Motor neuron (in vitro differentiated cells): ENCODE results near the gene JAG2. TPM values are rescaled to one million over a fixed set of nuclear protein-coding genes. Genes with fewer than 3 reads are reported as not detected.

Experiments used
- ATAC-seq, 8 experiments: fragments of 200-7000 bp; cut with Tn5 transposase; replicated peaks in 6 of 8; 2 replicates each; pipeline ENCODE4 v1.8.0; 2021; ENCODE audit warnings: mild to moderate bottlenecking in 8 of 8, moderate library complexity in 8 of 8
- H3K27ac ChIP-seq, 2 donors: fragments of 250-450 bp; sonication (Bioruptor Pico); 2 replicates each; pipeline ENCODE4 v1.9.0; 2021; ENCODE audit warnings: antibody characterized with exemption in 2 of 2, mild to moderate bottlenecking in 2 of 2, moderate library complexity in 1 of 2
- H3K4me1 ChIP-seq, 2 donors: fragments of 250-450 bp; sonication (Bioruptor Pico); replicated peaks in 1 of 2; 2 replicates each; pipeline ENCODE4 v1.6.1; 2021; ENCODE audit warnings: antibody characterized with exemption in 2 of 2, mild to moderate bottlenecking in 2 of 2, moderate library complexity in 1 of 2
- H3K4me3 ChIP-seq, 5 donors: fragments of 250-450 bp; sonication (Bioruptor Pico); 2 replicates each; pipeline ENCODE4 v1.9.0; 2021; ENCODE audit warnings: antibody characterized with exemption in 5 of 5, mild to moderate bottlenecking in 5 of 5, moderate library complexity in 4 of 5
- WGBS, 10 experiments: fragments of 450-650 bp; shearing (Covaris generic); methylation state at CpG; one replicate each; pipeline ENCODE4 v1.0.0; 2022; 5-methylcytosine and 5-hydroxymethylcytosine counted together
- in situ Hi-C, 9 experiments: fragments of 400-800 bp; cut with MboI; loops; one replicate each; pipeline ENCODE4 v1.15.0; 2021; ENCODE audit warnings: low sequenced_read_pairs in 9 of 9, low pct_unique_long_range_greater_than_20kb in 2 of 9; ENCODE audit not compliant: unreplicated experiment in 9 of 9
- total RNA-seq, 8 experiments: library from RNA; unstranded; fragments of 300-600 nt; gene quantifications; 2 replicates each; pipeline versions ENCODE4 v1.2.3 to v1.2.4, GENCODE V29; 2022

JAG2 gene
- total RNA-seq, 8 experiments from 2014 or later = 2.9 to 11.4 (median 5.2) TPM

DNA sequence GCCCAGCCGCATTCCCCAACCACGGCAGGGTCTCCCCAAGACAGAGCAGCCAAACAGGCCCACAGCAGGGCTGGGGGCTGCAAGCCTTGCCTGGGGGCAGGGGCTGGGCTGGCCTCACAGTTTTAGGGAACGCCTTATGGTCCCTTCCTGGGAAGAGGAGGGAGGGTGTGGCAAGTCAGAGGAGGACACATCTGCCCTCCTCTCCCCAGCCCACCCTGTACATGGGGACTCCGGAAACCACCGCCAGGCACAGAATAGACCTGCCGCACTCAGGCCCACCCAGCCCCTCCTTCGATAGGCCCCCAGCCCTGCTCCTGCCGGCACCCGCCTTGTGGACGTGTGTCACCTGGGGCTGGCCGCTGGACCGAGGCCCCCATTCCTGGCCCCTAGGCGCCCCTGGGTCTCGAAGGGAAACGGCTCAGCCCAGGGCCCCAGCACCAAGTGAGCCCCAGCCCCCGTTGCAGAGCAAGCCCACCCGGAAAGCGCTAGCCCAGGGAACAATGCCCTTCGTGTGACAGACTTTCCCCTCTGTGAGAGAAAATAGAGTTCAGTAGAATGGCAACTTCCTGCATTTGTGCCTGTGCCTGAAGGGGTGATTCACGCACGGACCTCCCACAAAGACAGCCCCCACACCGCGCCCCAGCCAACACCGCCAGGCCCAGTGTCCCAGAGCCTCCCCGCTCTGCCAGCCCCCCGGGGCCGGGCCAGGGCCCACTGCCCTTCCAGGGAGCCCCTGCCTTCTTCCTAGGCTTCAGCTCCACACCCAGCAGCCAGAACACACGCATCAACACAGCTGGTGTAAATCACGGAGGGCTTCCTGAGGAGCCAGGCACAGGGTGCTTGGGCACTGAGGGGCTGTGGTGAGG, 24.5 kb upstream of the JAG2 start:
- Histone ChIP-seq H3K27ac (peak overlapping the region in 1 of 2 donors; percentile 69), H3K4me3 (no peak overlapping the region), H3K4me1 (peaks cover 29 to 63% of the 10 kb centered on the region in 2 donors)
- ATAC-seq = peak in 5 of 8 experiments; percentile 4 to 36 (median 29)
- in situ Hi-C loops = loop anchor here in 1 of 9 experiments (25.0 kb wide), 1 partner anchor 106 kb away; no protein-coding TSS in a partner anchor
- 31% methylated on average over 7 of the region's 29 CpGs; no CpG with 5 or more reads in 9 of the 10 experiments for WGBS, 10 experiments

DNA sequence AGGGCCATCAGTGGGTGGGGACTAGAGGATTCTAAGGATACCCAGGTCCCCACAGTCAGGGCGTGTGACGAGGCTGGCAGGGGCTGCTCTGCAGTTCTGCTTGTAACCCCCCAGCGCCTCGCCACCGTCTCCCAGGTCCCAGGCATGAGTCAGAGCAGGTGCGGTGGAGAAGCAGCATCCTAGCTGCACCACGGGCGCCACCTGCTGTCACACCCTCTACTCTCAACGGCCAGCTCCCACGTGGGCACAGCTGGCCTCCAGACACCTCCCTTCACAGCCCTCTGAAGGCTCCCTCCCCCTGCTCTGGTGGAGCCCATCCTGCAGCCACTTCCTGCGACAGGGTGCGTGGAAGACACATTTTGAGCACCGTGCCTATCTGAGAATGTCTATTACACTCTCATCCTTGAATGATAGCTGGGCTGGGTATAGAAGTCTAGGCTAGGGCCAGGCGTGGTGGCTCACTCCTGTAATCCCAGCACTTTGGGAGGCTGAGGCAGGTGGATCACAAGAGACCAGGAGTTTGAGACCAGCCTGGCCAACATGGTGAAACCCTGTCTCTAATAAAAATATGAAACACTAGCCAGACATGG, 19.5 kb upstream of the JAG2 start:
- in situ Hi-C loops = loop anchor here in 1 of 9 experiments (25.0 kb wide), 1 partner anchor 101 kb away; no protein-coding TSS in a partner anchor
- ATAC-seq = peak in 1 of 8 experiments; percentile 48
- Histone ChIP-seq H3K4me1 (peaks cover 4 to 15% of the 10 kb centered on the region in 2 donors), H3K27ac (no peak overlapping the region), H3K4me3 (no peak overlapping the region)
- 8 to 80% (median 60%) methylated on average over 1 to 10 of the region's 14 CpGs; no CpG with 5 or more reads in 3 of the 10 experiments for WGBS, 10 experiments

DNA sequence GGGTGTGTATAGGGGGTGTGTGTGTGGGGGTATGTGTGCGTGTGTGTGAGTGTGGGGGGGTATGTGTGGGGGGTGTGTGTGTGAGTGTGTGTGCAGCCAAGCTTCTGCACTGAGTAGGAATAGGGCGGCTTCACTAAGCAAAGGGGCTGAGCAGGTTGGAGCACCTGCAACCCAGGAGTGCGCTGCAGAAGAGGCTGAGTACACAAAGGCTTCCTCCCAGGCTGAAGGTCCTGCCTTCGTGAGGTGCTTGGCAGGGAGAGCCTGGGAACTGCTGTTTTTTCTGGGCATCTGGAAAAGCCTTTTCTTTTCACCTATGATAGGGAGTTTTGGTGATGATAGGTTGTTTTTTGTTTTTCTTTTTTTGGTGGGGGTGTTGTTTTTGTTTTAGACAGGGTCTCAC, 18.5 kb upstream of the JAG2 start:
- in situ Hi-C loops = loop anchor here in 1 of 9 experiments (25.0 kb wide), 1 partner anchor 100 kb away; no protein-coding TSS in a partner anchor
- Histone ChIP-seq H3K4me3 (no peak overlapping the region), H3K4me1 (peaks cover 0 to 11% of the 10 kb centered on the region in 2 donors), H3K27ac (no peak overlapping the region)
- ATAC-seq = no peak
- 56% methylated on average over 2 of the region's 4 CpGs; no CpG with 5 or more reads in 9 of the 10 experiments for WGBS, 10 experiments

DNA sequence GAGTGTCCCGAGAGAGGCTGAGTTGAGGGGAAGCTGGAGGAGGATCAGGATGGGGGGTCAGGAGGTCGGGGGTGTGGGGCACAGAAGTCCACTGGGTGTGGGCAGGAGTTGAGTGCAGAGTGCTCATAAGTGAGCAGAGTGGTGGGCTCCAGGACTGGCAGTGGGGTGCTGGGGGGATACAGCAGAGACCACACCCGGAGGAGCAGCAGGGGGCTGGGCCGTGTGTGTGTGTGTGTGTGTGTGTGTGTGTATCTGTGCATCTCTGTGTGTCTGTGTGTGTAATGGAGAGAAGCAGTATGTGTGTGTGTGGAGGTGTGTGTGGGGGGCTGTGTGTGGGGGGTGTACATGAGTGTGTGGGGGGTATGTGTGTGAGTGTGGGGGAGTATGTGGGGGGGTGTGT, 17.4 kb upstream of the JAG2 start:
- Histone ChIP-seq H3K4me3 (no peak overlapping the region), H3K27ac (no peak overlapping the region), H3K4me1 (peaks cover 0 to 12% of the 10 kb centered on the region in 2 donors)
- in situ Hi-C loops = loop anchor here in 1 of 9 experiments (25.0 kb wide), 1 partner anchor 99 kb away; no protein-coding TSS in a partner anchor
- WGBS, 10 experiments = no CpG with 5 or more reads among the region's 4 CpGs
- no peak for ATAC-seq

DNA sequence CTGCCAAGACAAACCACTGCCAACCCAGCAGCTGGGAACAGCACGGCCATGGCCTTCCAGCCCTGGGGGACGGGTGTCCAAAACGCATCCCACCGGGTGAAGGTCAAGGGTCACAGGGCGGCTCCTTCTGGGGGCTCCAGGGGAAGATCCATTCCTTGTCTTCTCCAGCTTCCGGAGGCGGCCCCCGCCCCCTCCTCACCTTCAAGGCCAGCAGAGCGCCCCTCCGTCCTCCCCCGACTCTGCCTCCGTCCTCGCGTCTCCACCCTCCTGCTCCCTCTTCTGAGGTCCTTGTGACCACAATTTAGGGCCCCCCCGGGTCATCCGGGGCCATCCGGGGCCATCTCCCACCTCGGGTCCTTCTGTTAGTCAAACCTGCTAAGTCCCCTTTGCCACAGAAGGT, 16.4 kb upstream of the JAG2 start:
- H3K4me3 ChIP-seq = no peak overlapping the region
- WGBS, 10 experiments = 0 to 80% methylated on average over 1 of the region's 18 CpGs; no CpG with 5 or more reads in 8 of the 10 experiments
- H3K4me1 ChIP-seq = peaks cover 5 to 11% of the 10 kb centered on the region in 2 donors
- no peak overlapping the region for H3K27ac ChIP-seq
- in situ Hi-C loops = loop anchor here in 1 of 9 experiments (25.0 kb wide), 1 partner anchor 98 kb away; no protein-coding TSS in a partner anchor
- ATAC-seq = no peak

DNA sequence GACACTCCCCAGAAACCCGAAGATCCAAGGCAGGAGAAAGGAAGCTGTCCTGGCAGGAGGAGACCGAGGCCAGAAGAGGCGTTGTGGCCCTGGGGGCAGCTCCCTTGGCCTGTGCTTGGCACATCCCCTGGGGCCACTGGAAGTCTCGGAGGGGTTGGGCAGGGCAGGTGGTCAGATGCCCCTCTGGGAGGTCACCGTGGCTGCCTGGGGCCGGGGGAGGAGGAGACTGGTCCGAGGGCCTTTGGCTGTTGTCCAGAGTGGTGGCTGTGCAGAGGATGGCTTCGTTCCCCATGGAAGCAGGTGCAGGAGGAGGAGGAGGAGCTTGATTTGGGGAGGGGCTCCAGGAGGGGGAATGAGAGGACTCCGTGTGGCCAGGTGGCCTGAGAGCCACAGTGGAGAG, 15.9 kb upstream of the JAG2 start:
- ATAC-seq = no peak
- 15 to 80% (median 51%) methylated on average over 1 to 3 of the region's 9 CpGs; no CpG with 5 or more reads in 7 of the 10 experiments for WGBS, 10 experiments
- H3K4me1 ChIP-seq = peaks cover 8 to 15% of the 10 kb centered on the region in 2 donors

DNA sequence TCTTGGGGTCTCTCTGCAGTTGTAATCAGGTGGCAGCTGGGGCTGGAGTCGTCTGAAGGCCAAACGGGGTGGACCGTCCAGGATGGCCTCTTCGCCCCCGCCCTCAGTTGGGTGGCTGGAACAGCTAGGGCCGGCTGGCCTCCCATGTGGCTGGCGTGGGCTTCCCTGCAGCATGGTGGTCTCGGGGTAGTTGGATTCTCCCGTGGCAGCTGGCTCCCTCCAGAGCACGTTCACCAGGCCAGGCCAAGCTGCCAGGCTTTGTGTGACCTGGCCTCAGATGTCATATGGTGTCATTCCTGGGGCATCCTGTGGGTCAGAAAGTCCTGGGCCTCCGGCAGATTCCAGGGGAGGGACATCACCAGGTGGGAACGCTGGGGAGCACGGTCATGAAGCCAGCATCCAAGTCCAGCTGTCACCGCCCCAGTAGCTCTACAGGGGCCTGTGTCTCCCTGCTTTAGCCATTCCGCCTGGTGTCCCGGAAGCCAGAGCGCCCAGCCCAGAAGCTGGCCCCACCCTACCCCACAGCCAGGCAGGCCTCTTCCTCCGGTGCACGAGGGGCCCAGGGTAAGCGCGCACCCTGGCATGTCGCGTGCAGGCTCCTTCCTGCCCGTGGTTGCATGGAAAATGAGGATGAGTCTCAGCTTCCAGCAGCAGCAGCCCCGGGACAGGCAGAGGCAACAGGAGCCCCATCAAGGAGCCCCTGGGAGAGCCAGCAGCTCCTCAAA, 13.9 kb upstream of the JAG2 start:
- H3K27ac ChIP-seq = no peak overlapping the region
- in situ Hi-C loops = loop anchor here in 1 of 9 experiments (25.0 kb wide), 1 partner anchor 95 kb away; no protein-coding TSS in a partner anchor
- H3K4me3 ChIP-seq = no peak overlapping the region
- H3K4me1 ChIP-seq = peaks cover 9 to 27% of the 10 kb centered on the region in 2 donors
- 13 to 89% (median 73%) methylated on average over 3 to 10 of the region's 25 CpGs; no CpG with 5 or more reads in 5 of the 10 experiments for WGBS, 10 experiments
- ATAC-seq = peak in 4 of 8 experiments; percentile 5 to 28 (median 10)

More for the DNA sequence above, 15.9 kb upstream of the JAG2 start:
- in situ Hi-C loops = loop anchor here in 1 of 9 experiments (25.0 kb wide), 1 partner anchor 97 kb away; no protein-coding TSS in a partner anchor
- Histone ChIP-seq H3K27ac (no peak overlapping the region), H3K4me3 (no peak overlapping the region)

DNA sequence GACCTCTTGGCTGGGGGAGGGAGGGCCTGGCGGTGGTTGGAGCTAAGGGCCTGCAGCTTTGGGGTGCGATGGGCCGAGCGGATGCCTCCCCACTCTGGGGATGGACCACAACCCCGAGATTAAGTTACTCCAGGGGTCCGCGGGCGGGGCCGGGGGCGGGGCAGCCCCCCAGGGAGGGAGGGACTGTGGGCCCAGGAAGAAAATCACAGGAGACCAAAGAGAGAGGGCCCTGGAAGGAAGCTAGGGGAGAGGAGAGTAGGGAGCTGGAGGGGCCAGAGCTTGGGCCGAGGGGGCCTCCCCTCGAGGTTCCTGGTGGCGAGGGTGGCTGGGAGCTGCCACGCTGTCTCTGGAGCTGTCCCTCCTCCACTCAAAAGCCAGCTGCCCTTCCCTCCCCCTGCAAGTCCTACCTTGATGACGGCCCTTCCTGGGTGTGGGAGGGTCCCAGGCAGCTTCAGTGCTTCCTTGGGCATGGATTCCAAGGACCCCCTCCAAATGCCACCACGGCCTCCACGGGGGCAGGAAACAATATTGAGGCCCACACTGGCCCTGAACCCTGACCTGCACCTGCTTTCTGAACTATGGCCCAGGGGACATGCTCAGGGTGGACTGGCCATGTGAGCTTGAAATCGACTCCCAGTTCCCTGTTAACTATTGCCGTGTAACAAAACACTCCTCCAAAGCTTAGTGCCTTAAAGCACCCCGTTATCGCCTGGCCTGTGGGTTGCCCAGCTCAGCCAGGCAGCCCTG, 13.1 kb upstream of the JAG2 start:
- Histone ChIP-seq H3K4me1 (peaks cover 9 to 27% of the 10 kb centered on the region in 2 donors), H3K4me3 (peak overlapping the region; percentile 48 to 97 (median 88)), H3K27ac (no peak overlapping the region)
- 40 to 100% methylated on average over 1 of the region's 21 CpGs; no CpG with 5 or more reads in 8 of the 10 experiments for WGBS, 10 experiments
- in situ Hi-C loops = loop anchor here in 1 of 9 experiments (25.0 kb wide), 1 partner anchor 94 kb away; no protein-coding TSS in a partner anchor
- peak in 3 of 8 experiments; percentile 1 to 7 (median 3) for ATAC-seq

DNA sequence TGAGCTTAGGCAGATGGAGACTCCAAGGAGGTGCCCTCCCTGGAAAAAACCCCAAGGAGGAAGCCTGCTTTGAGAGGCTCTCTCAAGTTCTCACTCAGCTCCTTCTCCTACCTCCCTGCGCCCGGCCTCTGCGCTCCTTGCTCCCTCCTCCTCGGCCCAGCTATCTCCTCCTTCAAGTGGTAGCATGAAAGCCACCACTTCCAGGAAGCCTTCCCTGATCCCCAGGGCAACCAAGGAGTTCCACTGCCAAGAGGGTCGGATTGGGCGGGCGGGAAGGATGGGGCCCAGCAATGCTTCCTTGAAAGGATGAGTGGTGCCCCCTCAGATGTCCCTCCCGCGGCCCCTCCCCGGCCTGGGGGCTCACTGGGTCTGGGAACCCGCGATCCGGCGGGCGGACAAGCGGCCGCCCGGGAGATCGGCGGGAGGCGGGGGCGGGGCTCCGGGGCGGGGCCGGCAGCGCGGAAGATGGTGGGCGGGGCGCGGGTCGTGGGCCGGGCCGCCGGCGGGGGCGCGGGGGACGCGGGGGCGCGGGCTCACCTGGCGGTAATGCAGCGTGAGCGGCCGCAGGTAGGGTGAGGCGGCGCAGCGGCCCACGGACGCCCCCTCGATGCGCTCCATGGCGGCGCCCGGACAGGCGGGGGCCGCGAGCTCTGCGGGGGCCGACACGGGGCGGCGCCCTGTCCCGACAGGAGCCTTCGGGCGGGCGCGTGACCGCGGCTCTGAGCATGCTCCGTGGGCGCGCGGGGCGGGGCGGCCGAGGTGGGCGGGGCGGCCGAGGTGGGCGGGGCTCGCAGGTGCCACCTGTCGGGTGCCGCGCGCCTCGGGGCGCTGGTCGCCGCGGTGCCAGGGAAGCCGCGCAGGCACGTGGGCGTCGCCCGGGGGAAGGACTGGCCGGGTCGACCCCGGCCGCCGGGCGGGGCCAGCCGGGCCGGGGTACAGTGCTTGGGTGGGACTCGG, 12.3 kb upstream of the JAG2 start, which contains the start of gene NUDT14:
NUDT14 (minus strand) TSS at position 721 of the 957 bp plus-strand sequence; CDS start at position 618, 103 bp downstream.
- H3K4me3 ChIP-seq = peak within 1 kb of the TSS; percentile 48 to 97 (median 88)
- 0% methylated on average over 1 of the region's 106 CpGs; no CpG with 5 or more reads in 8 of the 10 experiments for WGBS, 10 experiments
- peak within 1 kb of the TSS in 1 of 2 donors; percentile 18 for H3K27ac ChIP-seq
- in situ Hi-C loops = loop anchor here in 1 of 9 experiments (25.0 kb wide), 1 partner anchor 94 kb away; no protein-coding TSS in a partner anchor
- ATAC-seq = peak; percentile 79 to 89 (median 84)
- peaks cover 9 to 27% of the 10 kb centered on the region in 2 donors for H3K4me1 ChIP-seq

DNA sequence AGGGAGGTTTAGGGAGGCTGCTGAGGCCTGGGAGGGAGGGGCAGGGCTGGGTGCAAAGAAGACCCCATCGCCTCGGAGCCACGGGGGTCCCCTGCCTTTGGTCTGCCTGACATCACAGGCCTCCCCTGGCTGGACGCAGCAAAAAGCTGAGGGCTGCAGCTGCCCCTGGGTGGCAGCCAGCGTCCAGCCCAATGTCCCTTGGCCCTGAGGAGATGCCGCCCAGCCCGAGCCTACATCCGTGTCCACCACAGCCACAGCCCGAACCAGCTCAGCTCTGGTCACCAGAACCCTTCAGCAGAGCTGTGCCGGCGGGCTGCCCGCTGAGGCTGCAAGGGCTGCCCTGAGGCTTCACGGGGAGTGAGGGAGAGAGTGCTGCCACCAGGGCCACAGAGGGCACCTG, 10.6 kb upstream of the JAG2 start:
- in situ Hi-C loops = loop anchor here in 1 of 9 experiments (25.0 kb wide), 1 partner anchor 92 kb away; no protein-coding TSS in a partner anchor

DNA sequence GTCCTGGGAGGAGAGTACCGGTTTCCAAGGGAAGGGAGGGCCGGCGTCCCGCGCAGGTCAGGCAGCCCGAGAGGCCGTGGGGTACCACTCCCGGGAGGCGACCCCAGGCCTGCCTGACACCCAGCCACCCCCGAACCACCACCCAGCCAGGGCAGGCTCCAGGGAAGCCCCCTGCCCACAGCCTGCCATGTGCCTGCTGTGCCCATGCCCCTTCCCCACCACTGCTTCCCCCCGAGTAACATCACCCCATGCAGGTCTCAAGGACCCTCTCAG, 10.2 kb upstream of the JAG2 start:
- Histone ChIP-seq H3K4me1 (peaks cover 9 to 27% of the 10 kb centered on the region in 2 donors), H3K27ac (peak overlapping the region in 1 of 2 donors; percentile 7), H3K4me3 (no peak overlapping the region)
- ATAC-seq = no peak
- no CpG with 5 or more reads among the region's 11 CpGs for WGBS, 10 experiments
- in situ Hi-C loops = loop anchor here in 1 of 9 experiments (25.0 kb wide), 1 partner anchor 92 kb away; no protein-coding TSS in a partner anchor

More for the DNA sequence above, 10.6 kb upstream of the JAG2 start:
- Histone ChIP-seq H3K4me3 (no peak overlapping the region), H3K4me1 (peaks cover 9 to 27% of the 10 kb centered on the region in 2 donors), H3K27ac (no peak overlapping the region)
- ATAC-seq = no peak
- WGBS, 10 experiments = 100% methylated on average over 1 of the region's 13 CpGs; no CpG with 5 or more reads in 9 of the 10 experiments
